Neural cell (in vitro differentiated cells): Measurements from ENCODE around the gene CFAP65. TPM values are rescaled to one million over a fixed set of nuclear protein-coding genes. Genes with fewer than 3 reads are reported as not detected.
A peak's percentile ranks its signal among the peaks of the same experiment; 100 is the strongest.

Source experiments
- H2AFZ ChIP-seq: fragments of 200-600, 300-800 bp; sonication (generic), shearing (Covaris generic); 2 replicates; pipeline ENCODE4 v1.6.0; 2014; ENCODE audit warnings: low read depth, mild to moderate bottlenecking, antibody characterized with exemption, low read length, moderate library complexity
- H3F3A ChIP-seq: fragments of 200-600 bp; shearing (Covaris generic); 2 replicates; pipeline ENCODE4 v1.6.1; 2016; ENCODE audit warnings: mild to moderate bottlenecking, moderate library complexity, mixed read lengths, antibody characterized with exemption, low read length; ENCODE audit not compliant: insufficient read depth, poor library complexity, severe bottlenecking
- H3K27ac ChIP-seq: fragments of 200-600, 300-800 bp; sonication (generic), shearing (Covaris generic); 2 replicates; pipeline ENCODE4 v1.5.1; 2014; ENCODE audit warnings: mild to moderate bottlenecking, low read length, moderate library complexity
- H3K27me3 ChIP-seq: fragments of 300-800, 200-600 bp; sonication (generic), shearing (Covaris generic); 2 replicates; pipeline ENCODE4 v1.6.0; 2014; ENCODE audit warnings: mild to moderate bottlenecking, low read depth, low read length, moderate library complexity; ENCODE audit not compliant: insufficient read depth
- H3K36me3 ChIP-seq: fragments of 300-800, 200-600 bp; sonication (generic), shearing (Covaris generic); 2 replicates; pipeline ENCODE4 v1.5.1; 2014; ENCODE audit warnings: mild to moderate bottlenecking, antibody characterized with exemption, low read length, moderate library complexity; ENCODE audit not compliant: insufficient read depth
- H3K4me2 ChIP-seq: fragments of 300-800, 200-600 bp; sonication (generic), shearing (Covaris generic); 2 replicates; pipeline ENCODE4 v1.6.0; 2014; ENCODE audit warnings: mild to moderate bottlenecking, low read length
- H3K4me3 ChIP-seq: fragments of 300-800, 200-600 bp; sonication (generic), shearing (Covaris generic); 2 replicates; pipeline ENCODE4 v1.5.1; 2014; ENCODE audit warnings: mild to moderate bottlenecking, low read length, moderate library complexity
- H3K79me2 ChIP-seq: fragments of 200-600 bp; shearing (Covaris generic); replicated peaks from 2 replicates; pipeline ENCODE4 v1.6.0; 2014; ENCODE audit warnings: mild to moderate bottlenecking, low read length, moderate library complexity; ENCODE audit not compliant: insufficient read depth
- H3K9ac ChIP-seq: fragments of 300-800, 200-600 bp; sonication (generic), shearing (Covaris generic); 2 replicates; pipeline ENCODE4 v1.6.1; 2016; ENCODE audit warnings: mild to moderate bottlenecking, low read length, mixed read lengths
- H3K9me2 ChIP-seq: fragments of 200-600 bp; shearing (Covaris generic); 2 replicates; pipeline ENCODE4 v1.6.1; 2016; ENCODE audit warnings: mild to moderate bottlenecking, low read length, mixed read lengths; ENCODE audit not compliant: insufficient read depth
- H3K9me3 ChIP-seq: fragments of 200-600, 300-800 bp; sonication (generic), shearing (Covaris generic); 2 replicates; pipeline ENCODE4 v1.6.1; 2016; ENCODE audit warnings: mild to moderate bottlenecking, mixed run types, low read length, moderate library complexity, mixed read lengths
- H4K20me1 ChIP-seq: fragments of 200-600 bp; shearing (Covaris generic); 2 replicates; pipeline ENCODE4 v1.6.1; 2016; ENCODE audit warnings: mild to moderate bottlenecking, mixed run types; ENCODE audit not compliant: insufficient read depth
- EP300 ChIP-seq: fragments of 450-650 bp; conservative IDR thresholded peaks from 2 replicates; pipeline ENCODE4 v1.6.1; 2014; ENCODE audit warnings: antibody characterized with exemption, mild to moderate bottlenecking, moderate library complexity; ENCODE audit not compliant: poor library complexity, severe bottlenecking
- EZH2 ChIP-seq: fragments of 200-600, 300-800 bp; shearing (Covaris generic), sonication (generic); IDR thresholded peaks from 2 replicates; pipeline ENCODE4 v1.6.1; 2014; ENCODE audit warnings: antibody characterized with exemption, low read length, borderline replicate concordance, mild to moderate bottlenecking; ENCODE audit not compliant: insufficient read depth, poor library complexity, severe bottlenecking
- MXI1 ChIP-seq: fragments of 450-650 bp; conservative IDR thresholded peaks from 2 replicates; pipeline ENCODE4 v1.6.1; 2014; ENCODE audit warnings: antibody characterized with exemption, mild to moderate bottlenecking; ENCODE audit not compliant: poor library complexity, severe bottlenecking
- POLR2AphosphoS5 ChIP-seq: IDR thresholded peaks from 2 replicates; pipeline ENCODE4 v1.6.1; 2012
- RAD21 ChIP-seq: fragments of 450-650 bp; conservative IDR thresholded peaks from 2 replicates; pipeline ENCODE4 v1.6.1; 2014; ENCODE audit warnings: antibody characterized with exemption, mild to moderate bottlenecking, moderate library complexity
- SMC3 ChIP-seq: fragments of 450-650 bp; conservative IDR thresholded peaks from 2 replicates; pipeline ENCODE4 v1.6.1; 2014; ENCODE audit warnings: antibody characterized with exemption, mild to moderate bottlenecking, moderate library complexity; ENCODE audit not compliant: poor library complexity
- TAF1 ChIP-seq: IDR thresholded peaks from 2 replicates; pipeline ENCODE4 v1.6.1; 2012; ENCODE audit warnings: low read depth
- polyA plus RNA-seq: library from polyadenylated mRNA; depleted of rRNA; stranded (reverse); fragments of >200 nt; gene quantifications from 2 replicates; pipeline ENCODE4 v1.2.3, GENCODE V29; 2014
- TF ChIP-seq, protein P1 (sequence below): fragments of 450-650 bp; IDR thresholded peaks from 2 replicates; pipeline ENCODE4 v1.5.1; 2014; ENCODE audit warnings: antibody characterized with exemption, mild to moderate bottlenecking, moderate library complexity; ENCODE audit not compliant: poor library complexity, severe bottlenecking
- TF ChIP-seq, protein P2 (sequence below): IDR thresholded peaks from 2 replicates; pipeline ENCODE4 v1.6.1; 2012; ENCODE audit warnings: borderline replicate concordance

The CFAP65 gene
- polyA plus RNA-seq, 1 donor from 2014 or later: 1.1 TPM

DNA sequence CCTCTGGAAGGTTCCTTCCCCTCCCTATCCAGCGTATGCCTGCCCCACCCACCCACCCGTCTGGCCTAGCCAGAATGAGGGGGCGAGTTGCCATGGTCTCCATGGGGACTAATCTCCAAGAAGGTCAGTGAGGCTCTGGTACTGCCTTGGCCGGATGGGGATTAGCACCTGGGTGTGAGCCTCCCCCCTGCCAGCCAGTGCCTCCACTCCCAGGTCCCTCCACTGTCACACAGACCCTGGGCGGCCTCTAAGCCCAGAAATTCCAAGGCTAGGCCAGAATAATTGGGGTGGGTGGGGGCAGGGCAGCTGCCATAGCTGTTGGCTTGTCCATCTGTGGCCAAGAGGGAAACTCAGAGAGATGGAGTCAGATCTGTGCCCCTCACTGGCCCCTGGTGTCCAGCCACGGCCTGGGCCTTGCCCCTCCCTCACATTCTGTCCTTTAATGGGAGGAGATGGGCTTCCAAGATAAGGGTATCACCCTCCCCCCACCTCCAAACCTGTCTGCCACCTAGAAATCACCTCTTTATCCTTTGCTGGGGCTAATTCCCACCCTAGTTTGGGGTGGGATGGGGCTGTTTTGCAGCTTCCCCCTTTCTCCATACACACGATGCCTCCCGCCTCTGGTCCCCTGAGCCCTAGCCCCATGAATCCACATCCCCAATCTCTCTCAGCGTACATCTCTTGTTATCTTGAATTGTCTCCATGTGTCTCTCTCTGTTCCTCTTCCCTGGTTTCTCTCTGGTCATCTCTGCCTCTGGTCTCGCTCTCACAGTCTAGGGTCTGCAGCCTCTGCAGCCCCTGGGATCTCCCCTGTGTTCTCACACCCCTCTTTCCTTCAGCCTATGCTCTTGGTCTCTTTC lies 42.1 kb downstream of the CFAP65 start:
- no peaks in the 10 kb centered on the region for H3K9me3 ChIP-seq
- TF ChIP-seq EZH2 (no peak), MXI1 (no peak), RAD21 (no peak), EP300 (no peak), TAF1 (no peak), SMC3 (no peak), POLR2AphosphoS5 (no peak)
- TF ChIP-seq, protein P1, sequence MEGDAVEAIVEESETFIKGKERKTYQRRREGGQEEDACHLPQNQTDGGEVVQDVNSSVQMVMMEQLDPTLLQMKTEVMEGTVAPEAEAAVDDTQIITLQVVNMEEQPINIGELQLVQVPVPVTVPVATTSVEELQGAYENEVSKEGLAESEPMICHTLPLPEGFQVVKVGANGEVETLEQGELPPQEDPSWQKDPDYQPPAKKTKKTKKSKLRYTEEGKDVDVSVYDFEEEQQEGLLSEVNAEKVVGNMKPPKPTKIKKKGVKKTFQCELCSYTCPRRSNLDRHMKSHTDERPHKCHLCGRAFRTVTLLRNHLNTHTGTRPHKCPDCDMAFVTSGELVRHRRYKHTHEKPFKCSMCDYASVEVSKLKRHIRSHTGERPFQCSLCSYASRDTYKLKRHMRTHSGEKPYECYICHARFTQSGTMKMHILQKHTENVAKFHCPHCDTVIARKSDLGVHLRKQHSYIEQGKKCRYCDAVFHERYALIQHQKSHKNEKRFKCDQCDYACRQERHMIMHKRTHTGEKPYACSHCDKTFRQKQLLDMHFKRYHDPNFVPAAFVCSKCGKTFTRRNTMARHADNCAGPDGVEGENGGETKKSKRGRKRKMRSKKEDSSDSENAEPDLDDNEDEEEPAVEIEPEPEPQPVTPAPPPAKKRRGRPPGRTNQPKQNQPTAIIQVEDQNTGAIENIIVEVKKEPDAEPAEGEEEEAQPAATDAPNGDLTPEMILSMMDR: no peak
- TF ChIP-seq, protein P2, sequence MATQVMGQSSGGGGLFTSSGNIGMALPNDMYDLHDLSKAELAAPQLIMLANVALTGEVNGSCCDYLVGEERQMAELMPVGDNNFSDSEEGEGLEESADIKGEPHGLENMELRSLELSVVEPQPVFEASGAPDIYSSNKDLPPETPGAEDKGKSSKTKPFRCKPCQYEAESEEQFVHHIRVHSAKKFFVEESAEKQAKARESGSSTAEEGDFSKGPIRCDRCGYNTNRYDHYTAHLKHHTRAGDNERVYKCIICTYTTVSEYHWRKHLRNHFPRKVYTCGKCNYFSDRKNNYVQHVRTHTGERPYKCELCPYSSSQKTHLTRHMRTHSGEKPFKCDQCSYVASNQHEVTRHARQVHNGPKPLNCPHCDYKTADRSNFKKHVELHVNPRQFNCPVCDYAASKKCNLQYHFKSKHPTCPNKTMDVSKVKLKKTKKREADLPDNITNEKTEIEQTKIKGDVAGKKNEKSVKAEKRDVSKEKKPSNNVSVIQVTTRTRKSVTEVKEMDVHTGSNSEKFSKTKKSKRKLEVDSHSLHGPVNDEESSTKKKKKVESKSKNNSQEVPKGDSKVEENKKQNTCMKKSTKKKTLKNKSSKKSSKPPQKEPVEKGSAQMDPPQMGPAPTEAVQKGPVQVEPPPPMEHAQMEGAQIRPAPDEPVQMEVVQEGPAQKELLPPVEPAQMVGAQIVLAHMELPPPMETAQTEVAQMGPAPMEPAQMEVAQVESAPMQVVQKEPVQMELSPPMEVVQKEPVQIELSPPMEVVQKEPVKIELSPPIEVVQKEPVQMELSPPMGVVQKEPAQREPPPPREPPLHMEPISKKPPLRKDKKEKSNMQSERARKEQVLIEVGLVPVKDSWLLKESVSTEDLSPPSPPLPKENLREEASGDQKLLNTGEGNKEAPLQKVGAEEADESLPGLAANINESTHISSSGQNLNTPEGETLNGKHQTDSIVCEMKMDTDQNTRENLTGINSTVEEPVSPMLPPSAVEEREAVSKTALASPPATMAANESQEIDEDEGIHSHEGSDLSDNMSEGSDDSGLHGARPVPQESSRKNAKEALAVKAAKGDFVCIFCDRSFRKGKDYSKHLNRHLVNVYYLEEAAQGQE: no peak
- H3K9ac ChIP-seq: no peak overlapping the region
- no peaks in the 10 kb centered on the region for H3K9me2 ChIP-seq
- no peaks in the 10 kb centered on the region for H3K79me2 ChIP-seq
- no peak overlapping the region for H3K27ac ChIP-seq
- no peaks in the 10 kb centered on the region for H4K20me1 ChIP-seq
- H3F3A ChIP-seq: no peaks in the 10 kb centered on the region
- peaks cover 98% of the 10 kb centered on the region for H3K27me3 ChIP-seq
- no peak overlapping the region for H3K4me2 ChIP-seq
- H2AFZ ChIP-seq: no peak overlapping the region
- H3K36me3 ChIP-seq: no peaks in the 10 kb centered on the region
- H3K4me3 ChIP-seq: peak overlapping the region; percentile 3

DNA sequence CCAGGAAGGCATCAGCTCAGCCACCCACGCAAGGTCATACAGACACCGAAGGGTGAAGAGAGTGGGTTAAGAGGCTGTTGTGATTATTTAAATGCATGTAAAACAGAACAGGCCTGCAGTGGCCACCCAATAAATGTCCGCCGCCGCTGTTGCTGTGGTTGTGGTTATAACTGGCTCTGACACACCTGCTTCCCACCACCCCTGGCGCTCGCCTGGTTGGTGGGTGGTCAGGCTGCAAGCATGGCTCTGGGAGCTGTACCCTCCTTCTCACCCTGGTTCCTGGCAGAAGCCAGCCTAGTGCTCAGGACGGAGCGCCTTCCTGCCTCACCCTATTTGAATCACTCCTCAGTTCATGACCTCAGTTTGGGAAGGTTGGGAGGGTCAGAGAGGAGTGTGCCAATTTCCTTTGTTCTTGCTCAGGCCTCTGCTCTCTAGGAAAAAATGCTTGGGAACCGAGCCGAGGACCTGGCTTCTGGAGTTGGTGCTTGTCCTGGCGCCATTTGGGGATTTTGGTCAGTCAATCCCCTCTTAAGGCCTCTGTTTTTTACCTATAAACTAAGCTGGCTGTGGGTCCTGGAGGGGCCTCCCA lies 42.8 kb downstream of the CFAP65 start:
- Histone ChIP-seq H3K27ac (no peak overlapping the region), H3K36me3 (no peaks in the 10 kb centered on the region), H3K9ac (no peak overlapping the region), H3F3A (no peaks in the 10 kb centered on the region), H3K4me3 (no peak overlapping the region), H3K27me3 (peaks cover 98% of the 10 kb centered on the region), H4K20me1 (no peaks in the 10 kb centered on the region), H3K9me3 (no peaks in the 10 kb centered on the region), H3K9me2 (no peaks in the 10 kb centered on the region), H3K4me2 (no peak overlapping the region), H2AFZ (no peak overlapping the region), H3K79me2 (no peaks in the 10 kb centered on the region)
- TF ChIP-seq TAF1 (no peak), RAD21 (no peak), EP300 (no peak), SMC3 (no peak), MXI1 (no peak), POLR2AphosphoS5 (no peak), EZH2 (no peak)
- TF ChIP-seq, protein P1: no peak
- TF ChIP-seq, protein P2: no peak
